HG03469 (cell line): ENCODE data around the gene ENTHD1.

Experiments
- ATAC-seq: cut with Tn5 transposase; IDR thresholded peaks from one replicate; pipeline ENCODE4 v1.9.1; 2021; ENCODE audit warnings: mild to moderate bottlenecking, moderate library complexity, moderate number of reproducible peaks; ENCODE audit not compliant: unreplicated experiment

Gene ENTHD1

DNA sequence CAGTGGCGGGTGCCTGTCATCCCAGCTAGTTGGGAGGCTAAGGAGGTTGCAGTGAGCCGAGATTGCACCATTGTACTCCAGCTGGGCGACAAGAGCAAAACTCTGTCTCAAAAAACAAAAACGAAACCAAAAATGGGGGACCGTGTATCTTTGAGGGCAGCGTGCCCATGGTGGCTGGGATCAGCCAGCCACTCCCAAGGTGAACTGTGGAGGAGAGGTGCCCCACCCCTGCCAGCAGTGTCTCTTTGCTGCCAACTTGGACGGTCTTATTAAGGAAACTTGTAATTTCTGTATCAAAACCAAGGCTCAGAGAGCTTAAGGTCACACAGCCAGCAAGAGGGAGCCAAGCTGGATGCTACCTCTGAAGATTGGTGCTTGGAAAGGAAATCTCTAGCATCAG, 175.4 kb downstream of the ENTHD1 start:
- no peak for ATAC-seq

DNA sequence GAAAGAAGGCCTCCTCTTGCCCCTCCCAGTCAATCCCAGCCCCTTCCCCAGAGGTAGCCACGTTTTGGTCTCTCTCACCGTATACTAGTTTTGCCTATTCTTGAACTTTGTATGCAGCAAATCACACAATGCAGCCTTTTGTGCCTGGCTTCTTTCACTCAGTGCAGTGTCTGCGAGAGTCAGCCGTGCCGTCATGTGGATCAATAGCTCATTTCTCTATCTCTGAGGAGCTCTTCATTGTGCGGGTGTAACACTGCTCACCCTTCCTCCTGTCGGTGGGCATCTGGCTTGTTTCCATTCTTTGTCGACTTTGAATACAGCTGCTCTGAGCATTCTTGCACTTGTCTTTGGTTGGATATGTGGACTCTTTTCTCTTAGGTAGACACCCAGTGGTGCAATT, 176.5 kb downstream of the ENTHD1 start:
- no peak for ATAC-seq

DNA sequence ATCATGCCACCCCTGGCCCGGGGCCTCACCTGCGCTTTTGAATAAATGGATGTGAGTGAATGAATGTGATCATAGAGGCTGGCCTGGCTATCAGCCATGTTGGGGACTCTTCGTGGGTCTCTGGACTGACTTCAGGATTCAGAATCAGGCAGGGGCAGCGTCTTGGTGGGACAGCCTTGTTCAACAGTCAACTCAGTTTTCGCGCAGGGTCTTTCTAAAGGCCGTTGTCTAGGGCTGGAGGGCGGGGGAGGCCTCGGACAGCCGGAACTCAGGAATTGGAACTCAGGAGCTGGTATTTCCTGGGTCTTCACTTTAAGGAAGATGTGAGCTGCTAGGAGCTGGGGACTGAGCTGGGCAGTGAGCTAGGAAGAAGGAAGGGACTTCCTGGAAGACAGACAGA, 177.0 kb downstream of the ENTHD1 start:
- ATAC-seq: no peak

DNA sequence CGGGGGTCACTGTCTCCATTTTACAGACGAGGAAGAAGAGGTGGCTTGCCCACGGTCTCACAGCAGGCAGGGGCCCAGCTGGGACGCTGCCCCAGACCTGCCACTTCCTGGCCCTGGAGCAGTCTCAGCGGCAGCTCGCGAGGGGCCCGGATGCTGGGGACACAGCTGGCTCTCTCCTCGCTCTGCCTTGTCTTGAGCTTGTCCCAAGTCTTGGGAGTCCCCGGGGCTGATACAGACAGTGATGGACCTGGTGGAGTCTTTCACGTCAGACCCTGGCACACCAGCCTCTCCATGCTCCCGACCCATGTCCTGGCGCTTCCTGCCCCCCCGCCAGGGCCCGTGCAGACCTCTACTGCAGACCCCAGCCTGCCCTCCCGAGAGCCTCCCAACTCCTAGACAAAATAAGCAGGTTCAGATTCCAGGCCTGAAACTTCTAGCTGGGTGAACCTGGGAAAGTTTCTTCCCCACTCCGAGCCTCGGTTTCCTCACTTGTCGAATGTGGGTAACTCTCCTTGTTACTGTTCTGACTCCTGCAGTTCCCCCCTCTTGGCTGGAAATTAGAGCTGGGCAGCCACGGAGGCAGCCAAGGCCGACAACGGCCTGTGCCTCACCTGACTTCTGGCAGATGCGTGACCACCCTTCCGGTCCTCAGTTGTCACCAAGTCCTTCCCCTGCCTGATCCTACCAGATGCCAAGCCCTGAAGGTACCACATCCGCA, 177.6 kb downstream of the ENTHD1 start:
- ATAC-seq: no peak

DNA sequence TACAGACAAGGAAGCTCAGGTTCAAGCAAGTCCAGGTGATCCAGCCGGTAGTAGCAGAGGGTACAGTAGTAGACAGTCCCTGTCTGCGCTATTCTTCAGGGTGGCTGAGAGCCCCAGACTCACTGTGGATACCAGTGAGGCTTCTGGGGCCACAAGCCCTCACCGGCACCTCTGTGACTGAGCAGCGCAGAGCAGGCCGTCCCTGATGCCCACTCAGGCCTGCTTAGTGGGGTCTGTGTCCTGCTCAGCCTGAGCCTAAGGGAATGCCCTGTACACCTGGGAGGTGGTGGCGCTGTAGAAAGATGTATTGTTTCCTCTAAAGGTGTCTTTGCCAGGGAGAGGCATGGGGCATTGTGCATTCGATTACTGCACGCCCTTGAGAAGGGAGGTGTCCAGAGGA, 179.2 kb downstream of the ENTHD1 start:
- no peak for ATAC-seq

DNA sequence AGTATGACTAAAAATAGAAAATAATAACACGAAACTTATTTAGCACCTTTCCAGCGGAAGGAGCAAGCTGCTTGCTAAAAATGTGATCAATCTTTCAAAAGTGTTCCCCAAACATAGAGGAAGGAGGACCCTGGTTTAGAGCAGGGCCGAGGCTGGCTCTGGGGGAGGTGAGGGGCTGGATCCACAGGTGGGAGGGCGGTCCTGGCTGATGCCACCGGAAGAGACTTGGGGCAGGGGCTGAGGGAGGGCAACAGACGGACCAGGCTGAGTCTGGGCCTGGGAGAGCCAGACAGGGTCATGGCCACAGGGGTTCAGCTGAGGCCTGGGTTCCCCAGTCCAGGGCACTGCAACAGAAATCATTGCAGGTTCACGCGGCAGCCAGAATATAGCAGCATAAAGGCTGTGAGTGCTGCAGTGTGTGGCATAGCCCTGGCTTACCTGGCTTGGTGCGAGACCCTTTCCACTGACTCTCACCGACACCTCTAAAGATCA, 179.7 kb downstream of the ENTHD1 start:
- ATAC-seq: no peak

DNA sequence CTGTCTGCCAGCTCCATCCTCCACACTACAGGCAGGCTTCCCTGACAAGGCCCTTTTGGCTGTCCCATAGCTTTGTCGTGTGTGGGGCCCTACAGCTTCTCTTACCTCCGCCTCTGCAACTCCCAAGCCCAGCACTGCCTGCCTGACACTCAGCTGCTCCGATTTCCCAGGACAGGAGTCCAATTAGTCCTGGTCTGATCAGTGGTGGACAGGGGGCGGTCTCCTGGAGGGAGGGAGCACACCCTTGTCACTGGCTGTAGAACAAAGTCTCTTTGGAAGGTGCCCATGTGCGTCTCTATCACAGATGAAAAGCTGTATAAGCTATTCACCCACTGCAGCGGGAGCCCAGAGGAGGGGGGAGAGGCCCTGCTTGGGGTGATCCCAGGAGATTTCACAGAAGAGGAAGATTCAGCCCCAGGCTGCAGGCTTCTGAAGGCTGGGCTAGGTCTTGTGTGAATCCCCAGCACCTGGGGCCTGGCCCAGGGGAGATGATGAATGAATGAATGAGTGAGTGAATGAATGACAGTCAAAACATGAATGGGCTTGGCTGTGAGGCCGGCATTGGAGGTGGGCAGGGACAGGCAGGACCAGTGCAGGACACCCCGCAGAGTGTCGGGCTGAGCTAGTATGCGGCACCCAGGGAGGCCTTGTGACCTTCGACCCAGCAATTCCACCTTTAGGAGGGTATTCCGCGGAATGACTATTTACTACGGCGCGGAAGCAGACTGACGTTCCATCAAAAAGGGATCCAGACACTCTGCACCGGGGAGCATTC, 180.6 kb downstream of the ENTHD1 start:
- no peak for ATAC-seq

DNA sequence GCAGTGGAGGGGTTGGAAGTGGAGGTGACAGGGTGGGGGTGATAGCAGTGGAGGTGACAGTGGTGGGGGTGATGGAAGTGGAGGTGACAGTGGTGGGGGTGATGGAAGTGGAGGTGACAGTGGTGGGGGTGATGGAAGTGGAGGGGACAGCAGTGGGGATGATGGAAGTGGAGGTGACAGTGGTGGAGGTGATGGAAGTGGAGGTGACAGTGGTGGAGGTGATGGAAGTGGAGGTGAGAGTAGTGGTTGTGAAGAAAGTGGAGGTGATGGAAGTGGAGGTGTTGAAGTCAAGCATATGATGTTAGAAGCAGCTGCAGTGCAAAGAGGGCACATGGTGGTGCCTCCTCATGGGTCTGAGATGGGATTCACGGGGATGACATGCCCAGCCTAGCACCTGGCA, 181.5 kb downstream of the ENTHD1 start:
- no peak for ATAC-seq

DNA sequence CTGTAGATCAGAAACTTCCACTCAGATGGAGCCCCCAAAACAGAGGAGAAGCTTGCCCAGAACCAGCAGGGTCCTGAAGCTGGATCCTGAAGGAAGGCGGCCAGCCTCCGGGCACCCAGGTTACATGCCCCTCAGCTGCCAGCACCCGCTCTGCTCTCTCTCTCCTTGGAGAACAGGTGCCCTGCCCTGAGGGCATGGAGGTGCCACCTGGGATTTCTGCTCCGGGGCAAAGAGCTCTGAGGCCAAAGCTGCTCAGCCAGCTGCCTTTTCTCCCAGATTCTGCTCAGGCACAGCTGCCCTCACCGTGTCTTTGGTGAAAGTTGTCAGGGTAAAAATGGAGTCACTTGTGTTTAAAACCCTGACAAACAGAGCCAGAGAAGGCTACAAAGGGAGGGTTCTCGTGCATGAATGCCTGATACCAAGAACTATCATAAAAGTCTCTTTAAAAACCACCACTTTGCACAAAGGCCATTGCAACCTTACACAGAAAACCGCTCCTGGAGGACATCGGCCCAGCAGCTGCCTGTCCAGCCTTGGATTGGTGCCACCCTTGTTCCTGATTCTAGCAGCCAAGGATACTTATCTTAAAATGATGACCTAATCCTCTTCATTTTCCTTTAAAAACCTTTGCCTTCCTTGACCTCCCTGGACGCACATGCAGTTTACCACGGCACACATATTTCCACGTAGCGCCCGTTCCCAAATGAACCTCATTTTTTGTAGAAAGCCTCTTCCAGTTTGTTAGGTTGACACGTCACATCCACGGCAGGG, 183.0 kb downstream of the ENTHD1 start:
- no peak for ATAC-seq

DNA sequence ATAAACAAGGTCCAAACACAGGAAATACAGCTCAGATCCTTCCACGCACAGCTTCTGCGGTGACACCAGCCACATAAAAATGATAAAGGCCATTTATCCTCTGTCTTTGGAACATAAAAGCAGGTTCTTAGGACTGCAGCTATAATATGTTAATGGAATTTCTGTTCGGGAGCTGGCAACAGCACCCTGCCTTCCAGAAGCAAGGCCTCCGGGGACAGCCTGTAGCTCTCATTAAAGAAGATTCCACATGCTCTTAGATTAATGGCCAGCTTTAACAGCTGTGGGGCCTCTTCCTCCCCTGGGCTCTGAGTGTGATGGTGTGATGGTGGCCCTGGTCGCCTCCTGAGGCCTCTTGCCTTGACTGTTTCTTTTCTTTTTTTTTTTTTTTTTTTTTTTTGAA, 185.7 kb downstream of the ENTHD1 start:
- no peak for ATAC-seq

DNA sequence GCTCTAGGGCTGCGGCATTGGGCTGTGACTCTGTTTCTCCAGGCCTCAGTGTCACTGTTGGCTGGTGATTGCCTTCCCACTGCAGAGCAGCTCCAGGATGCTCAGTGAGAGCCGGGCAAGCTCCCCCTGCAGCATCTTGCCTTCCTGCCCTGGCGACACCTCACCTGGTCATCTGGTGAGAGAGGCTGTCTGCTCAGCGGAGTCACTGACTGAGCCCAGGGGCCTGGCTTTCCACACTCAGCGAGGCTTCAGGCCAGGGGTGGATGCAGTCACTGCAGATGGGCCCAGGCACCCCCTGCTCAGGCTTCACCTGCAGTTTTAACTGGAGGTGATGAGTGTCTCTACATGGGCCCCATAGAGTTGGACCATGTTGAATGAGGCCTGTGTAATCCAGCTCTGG, 186.2 kb downstream of the ENTHD1 start:
- ATAC-seq: no peak

DNA sequence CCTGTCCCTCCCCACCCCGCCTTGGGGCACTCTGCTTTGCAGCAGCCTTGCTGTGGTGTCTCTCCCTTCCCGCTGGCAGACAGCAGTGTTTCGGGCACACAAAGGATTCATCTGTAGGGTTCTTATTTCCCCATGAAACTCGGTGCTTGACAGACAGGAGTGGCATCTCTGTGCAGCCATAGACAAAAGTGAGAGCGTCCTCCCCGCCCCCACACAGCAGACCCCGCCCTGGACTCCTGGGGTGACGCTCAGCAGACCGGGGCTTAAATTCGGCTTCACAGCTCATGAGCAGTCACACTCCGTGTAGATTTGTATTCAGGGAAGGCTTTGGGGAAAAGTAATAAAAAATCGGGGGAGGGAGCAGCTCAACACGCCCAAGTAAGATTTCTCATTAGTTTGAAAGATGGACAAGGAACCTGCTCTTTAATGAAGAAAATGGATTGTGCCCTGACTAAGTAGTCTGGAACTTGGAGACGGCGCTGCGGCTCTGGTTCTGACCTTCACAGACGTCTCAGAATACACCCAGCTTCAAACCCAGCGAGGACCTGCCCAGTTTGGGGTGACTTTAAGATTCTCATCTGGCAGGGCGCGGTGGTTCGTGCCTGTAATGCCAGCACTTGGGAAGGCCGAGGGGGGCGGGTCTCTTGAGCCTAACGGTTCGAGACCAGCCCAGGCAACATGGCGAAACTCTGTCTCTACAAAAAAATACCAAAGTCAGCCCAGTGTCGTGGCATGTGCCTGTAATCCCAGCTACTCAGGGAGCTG, 187.0 kb downstream of the ENTHD1 start:
- ATAC-seq: no peak

DNA sequence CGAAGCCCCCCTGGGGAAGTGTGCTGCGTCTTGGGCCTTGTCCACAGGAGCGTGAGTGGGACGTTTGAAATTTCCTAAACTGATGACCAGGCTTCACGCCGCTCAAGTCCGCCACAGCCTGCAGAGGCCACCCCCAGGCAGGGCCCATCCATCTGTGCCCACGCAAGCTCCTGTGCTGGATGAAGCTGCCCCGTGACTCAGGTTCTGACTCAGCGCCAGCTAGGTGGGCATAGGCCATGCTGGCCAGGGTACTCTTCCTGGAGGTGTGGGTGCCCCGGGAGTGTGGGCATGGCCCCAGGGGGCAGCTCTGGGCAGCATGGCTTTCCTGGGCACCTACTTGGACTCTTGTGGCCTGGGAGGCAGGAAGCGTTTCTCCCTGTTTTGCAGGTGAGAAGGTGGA, 188.2 kb downstream of the ENTHD1 start:
- ATAC-seq: no peak

DNA sequence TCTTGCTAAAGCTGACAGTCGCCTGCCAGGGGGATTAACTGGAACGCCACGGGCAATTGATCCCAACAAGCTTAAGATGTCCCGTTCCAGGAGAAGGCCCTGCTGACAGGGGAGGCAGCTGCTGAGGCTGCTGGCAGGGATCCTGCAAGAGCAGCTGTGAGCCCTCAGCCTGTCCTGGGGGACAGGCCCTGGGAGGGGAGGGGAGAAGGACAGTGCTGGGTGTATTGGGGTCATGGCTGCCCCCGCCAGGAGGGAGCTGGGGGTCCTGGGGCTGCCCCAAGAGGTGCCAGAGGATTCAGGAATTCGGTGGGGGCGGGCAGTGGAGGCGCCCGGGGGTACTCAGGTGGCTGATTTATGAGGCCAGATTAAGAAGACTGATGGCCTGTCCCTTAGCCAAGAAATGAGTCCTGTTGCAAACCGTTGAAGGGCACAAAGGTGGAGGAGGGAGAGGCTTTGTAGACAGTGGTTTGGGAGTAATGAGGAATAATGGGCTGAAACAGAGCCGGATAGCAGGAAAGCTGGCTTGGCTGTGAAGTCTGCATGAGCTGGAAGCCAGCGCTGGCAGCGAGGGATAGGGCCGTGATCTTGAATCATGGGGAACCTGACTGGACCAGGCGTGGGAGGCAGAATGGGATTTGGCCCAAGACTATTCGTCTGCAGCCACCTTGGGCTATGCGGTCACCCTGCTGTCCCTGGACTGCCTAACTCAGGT, 189.5 kb downstream of the ENTHD1 start:
- no peak for ATAC-seq

DNA sequence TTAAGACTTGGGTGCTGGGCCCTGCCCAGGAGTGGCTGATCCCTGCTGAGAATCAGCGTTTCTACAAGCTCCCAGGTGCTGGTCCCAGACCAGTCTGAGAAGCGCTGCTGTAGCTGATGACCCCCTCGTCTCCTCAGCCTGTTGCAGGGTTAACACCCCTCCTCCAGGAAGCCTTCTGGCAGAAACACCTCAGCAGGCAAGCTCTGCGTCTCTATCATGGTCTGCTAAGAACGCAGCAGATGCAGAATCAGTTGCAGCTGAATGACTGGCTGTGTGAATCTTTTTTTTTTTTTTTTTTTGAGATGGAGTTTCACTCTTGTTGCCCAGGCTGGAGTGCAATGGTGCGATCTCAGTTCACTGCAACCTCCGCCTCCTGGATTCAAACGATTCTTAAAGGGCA, 190.5 kb downstream of the ENTHD1 start:
- ATAC-seq: no peak

DNA sequence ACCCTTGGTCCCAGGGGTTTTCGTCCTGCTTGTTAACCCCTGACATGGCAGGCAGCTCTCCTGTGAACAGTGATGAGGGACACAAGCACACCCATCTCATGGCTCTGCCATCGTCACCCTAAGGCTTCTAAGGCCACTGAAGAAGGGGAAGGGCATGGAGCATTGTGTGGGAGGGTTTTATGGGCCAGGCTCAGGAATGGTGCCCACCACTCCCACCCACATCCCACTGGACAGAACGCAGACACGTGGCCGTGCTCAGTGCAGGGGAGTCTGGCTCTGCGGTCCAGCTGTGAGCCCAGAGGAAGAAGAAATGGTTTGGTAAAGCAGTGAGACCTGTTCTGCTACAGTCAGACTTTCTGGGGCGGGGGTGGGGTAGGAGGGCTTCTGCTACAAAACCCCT, 193.0 kb downstream of the ENTHD1 start:
- no peak for ATAC-seq

DNA sequence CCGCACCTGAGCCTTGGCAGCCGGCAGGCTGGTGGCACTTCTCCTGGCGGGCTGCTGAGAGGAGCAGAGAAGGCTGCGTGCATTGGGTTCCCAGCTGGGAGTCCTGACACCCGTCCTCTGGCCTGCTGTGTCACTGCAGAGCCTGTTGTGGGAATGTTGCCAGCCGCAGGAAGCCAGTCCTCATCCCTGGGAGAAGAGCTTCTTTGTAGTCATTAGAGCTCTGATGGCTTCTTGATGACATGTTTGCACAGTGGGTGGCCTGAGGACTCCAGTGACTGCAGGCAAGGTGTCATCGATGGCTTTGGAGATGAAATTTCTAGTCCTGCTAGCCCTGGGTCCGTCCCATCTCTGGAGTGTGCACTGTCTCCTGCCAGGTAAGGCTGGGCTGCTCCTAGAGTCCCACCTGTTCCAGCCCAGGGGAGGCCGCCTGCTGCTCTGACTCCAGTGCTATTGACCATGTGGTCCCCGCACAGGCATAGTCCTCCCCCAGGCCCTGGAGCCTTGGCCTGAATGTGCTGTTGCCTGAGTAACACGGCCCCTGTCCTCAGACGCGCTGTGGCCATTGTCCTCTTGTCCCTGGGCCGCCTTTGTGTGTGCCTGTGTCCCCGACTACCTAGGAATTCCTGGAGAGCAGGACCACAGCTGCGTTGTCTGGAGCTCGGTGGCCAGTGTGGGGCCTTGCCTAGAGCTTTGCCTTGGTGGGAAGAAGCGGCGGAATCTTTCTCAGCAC, 193.8 kb downstream of the ENTHD1 start:
- no peak for ATAC-seq

DNA sequence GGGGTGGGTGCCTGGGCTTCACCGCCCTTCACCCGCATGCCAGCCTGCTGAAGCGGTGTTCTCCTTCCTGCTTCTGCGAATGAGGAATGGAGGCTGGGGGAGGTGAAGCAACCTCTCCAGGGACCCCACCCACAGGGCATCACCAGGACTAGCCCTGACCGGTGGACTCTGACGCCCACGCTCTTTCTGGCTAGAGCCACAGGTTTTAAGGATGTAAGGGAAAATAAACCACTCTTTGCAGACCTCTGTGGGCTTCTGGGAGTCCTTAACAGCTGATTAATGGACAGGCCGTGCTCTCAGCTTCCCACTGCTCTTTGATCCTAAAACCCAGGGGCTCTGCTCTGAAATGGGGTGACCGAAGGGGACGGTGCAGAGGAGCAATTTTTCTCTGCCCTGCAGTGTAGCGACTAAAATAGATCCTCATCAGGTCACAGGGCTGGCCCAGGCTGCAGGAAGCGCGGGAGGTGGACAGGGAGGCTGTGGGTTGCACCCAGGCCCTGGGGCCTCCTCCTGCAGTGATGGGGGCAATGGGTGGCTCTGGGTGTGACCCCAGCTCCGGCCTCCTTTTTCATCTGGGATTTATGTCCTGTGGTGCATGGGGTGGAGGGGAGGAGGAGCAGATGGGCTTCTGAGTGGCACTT, 195.7 kb downstream of the ENTHD1 start:
- no peak for ATAC-seq

DNA sequence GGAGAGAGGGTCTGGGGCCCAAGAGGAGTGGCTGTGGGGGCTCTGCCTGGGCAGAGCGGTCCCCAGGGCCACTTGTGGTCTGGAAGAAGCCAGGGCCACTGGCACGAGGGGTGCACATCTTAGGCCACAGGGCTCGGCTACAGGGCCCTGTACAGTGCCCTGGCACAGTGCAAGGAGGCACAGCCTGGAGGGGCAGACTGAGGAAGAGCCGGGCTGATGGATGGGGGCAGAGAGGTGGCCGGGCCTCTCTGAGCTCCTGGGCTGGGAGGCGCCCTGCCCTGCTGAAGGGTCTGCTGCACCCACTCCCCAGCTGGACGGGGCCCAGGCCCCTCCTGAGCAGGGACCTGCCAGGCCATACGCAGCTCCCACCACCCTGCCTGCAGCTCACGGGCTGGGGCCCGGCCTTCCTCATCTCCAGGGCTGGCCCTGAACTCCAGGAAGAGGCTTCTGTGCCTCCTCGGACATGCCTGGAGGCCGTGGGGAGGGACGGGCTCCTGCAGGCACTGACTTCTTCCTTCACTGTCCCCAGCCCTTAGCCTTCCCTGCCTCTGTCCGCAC, 199.5 kb downstream of the ENTHD1 start:
- ATAC-seq: no peak
